Astrocyte of the spinal cord (primary cell): Measurements from ENCODE around the gene PRC1.

Source experiments
- DNase-seq: peaks from one replicate; pipeline ENCODE4 v3.0.0; 2011; ENCODE audit warnings: low read depth, low spot score
- H3K4me3 ChIP-seq: 2 replicates; pipeline ENCODE4 v1.5.1; 2011; ENCODE audit warnings: low read depth, mild to moderate bottlenecking, low read length, moderate library complexity
- CTCF ChIP-seq: IDR thresholded peaks from 2 replicates; pipeline ENCODE4 v1.5.1; 2012; ENCODE audit warnings: low read depth, mild to moderate bottlenecking, low read length, inconsistent platforms
- in situ Hi-C: cut with HindIII; loops from 2 replicates; pipeline ENCODE4 v1.10.0; 2017; ENCODE audit warnings: low sequenced_read_pairs

Gene PRC1

DNA sequence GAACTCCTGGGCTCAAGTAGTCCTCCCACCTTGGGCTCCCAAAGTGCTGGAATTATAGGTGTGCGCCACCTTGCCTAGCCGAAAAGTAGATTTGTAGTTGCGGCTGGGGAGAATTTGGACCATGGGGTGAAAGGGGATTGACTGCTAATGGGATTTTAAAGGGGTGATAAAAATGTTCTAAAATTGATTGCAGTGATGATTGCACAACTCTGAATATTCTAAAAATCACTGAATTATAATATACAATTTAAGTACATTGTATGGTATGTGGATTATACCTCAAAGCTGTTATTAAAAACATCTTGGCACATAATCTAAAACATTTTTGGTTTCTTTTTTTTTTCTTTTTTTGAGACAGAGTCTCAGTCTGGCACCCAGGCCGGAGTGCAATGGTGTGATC is 3.9 kb downstream of the PRC1 start:
- DNase-seq, result no peak
- in situ Hi-C loops, result no loop called here
- H3K4me3 ChIP-seq, result no peak overlapping the region
- TF ChIP-seq CTCF, result no peak

DNA sequence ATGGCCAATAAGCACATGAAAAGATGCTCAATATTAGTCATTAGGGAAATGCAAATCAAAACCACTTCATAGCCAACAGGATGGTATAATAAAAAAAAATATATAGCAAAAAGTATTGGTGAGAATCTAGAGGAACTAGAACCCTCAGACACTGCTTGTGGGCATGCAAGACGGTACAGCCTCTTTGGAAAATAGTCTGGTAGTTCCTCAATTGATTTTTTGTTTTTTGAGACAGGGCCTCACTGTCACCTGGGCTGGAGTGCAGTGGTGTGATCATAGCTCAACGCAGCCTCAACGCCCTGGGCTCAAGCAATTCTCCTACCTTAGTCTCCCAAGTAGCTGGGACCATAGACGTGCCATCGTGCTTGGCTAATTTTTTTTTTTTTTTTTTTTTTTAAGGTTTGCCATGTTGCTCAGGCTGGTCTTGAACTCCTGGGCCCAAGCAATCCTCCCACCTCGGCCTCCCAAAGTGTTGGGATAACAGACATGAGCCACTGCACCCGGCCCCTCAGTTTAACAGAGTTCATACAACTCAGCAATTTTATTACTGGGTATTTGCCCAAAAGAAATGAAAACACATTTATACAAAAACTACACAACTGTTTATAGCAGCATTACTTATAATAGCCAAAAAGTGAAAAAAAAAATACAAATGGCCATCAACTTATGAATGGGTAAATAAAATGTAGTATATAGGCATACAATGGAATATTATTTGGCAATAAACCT is 5.1 kb downstream of the PRC1 start:
- TF ChIP-seq CTCF, result no peak
- in situ Hi-C loops, result no loop called here
- no peak overlapping the region for H3K4me3 ChIP-seq
- no peak for DNase-seq

DNA sequence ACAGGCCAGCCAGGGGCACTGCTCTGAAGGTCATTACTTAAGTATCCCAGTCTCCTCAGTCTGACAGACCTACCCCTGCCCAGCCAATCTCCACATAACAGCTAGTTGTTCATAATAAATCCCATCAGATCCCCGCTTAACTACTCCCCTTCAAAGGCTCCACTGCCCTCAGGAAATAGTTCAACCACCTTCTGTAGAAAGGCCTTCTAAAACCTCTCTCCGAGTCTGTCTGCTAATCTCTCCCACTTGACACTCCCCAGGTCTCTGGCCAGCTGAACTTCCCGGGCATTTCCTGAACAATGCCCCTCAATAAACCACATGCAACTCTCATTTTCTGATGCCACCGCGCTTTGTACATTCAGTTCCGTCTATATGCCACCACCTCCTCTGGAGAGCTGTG is 6.0 kb downstream of the PRC1 start:
- in situ Hi-C loops, result no loop called here
- DNase-seq, result no peak
- TF ChIP-seq CTCF, result no peak
- H3K4me3 ChIP-seq, result no peak overlapping the region

DNA sequence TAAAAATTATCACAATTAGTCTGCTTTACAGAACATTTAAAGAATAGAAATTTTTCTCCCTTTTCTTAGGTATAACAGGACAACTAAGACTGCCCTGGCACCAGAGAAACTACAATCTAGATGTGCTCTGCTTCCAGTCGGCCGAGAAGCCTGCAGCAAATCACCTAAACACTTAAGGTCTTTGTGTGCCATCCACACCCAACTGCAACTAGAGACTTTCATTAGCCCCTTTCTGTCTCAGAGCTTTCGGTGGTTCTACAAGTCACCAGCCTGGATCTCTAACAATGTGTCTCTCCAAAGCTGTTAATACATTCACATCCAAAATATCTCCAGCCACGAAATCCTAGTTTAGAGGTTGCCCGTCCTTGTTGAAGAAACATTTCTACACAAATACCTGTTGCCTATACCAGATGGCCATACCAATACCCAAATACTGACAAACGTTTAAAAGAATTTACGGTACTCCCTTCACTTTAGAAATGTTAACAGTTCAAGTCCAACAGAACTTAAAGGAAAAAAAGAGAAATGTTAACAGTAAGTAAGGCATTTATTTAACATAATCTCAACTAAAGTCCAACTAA is 6.7 kb downstream of the PRC1 start:
- H3K4me3 ChIP-seq, result no peak overlapping the region
- in situ Hi-C loops, result no loop called here
- no peak for TF ChIP-seq CTCF
- no peak for DNase-seq

GRCh38 chr15:90986790-90987507 is 7.4 kb downstream of the PRC1 start:
- TF ChIP-seq CTCF, result no peak
- no peak for DNase-seq
- no peak overlapping the region for H3K4me3 ChIP-seq
- in situ Hi-C loops, result no loop called here

GRCh38 chr15:90982135-90982534 is 12.2 kb downstream of the PRC1 start:
- no peak overlapping the region for H3K4me3 ChIP-seq
- TF ChIP-seq CTCF, result no peak
- in situ Hi-C loops, result no loop called here
- DNase-seq, result no peak
